A673 (cell line): ENCODE measurements around the gene APH1A. TPM values are rescaled to one million over a fixed set of nuclear protein-coding genes. Genes with fewer than 3 reads are reported as not detected.
A peak's percentile ranks its signal among the peaks of the same experiment; 100 is the strongest.
"Not testable (repeated sequence)": the region's sequence is repeated elsewhere in the genome, so short reads cannot be mapped to it uniquely, and the experiment has no call there.

ENCODE experiments used
- BruUV-seq: library from RNA; stranded (reverse); fragments of 400-500 nt; replicated peaks from 2 replicates; lab custom pipeline; 2021; lab: Mats Ljungman, UMichigan
- CTCF ChIA-PET: fragments of 300-600 bp; sonication (Branson Sonifier 250); formaldehyde crosslinking; loops from one replicate; lab custom pipeline; 2022; ENCODE audit warnings: antibody characterized with exemption; lab: Charles Lee
- POLR2A ChIA-PET: fragments of 300-600 bp; sonication (Branson Sonifier 250); formaldehyde crosslinking; loops from one replicate; lab custom pipeline; 2022; ENCODE audit warnings: antibody characterized with exemption; ENCODE audit not compliant: low non-redundant PET; lab: Charles Lee
- DNase-seq: peaks from one replicate; pipeline ENCODE4 v3.0.0-alpha.2; 2015; ENCODE audit warnings: low spot score
- H3K27ac ChIP-seq: fragments of 200-600 bp; sonication (generic); 2 replicates; pipeline ENCODE4 v1.5.1; 2016; ENCODE audit warnings: mixed run types, low read depth, mild to moderate bottlenecking, mixed read lengths, antibody characterized with exemption, low read length; ENCODE audit not compliant: poor library complexity, severe bottlenecking
- H3K27me3 ChIP-seq: fragments of 200-600 bp; sonication (generic); replicated peaks from 2 replicates; pipeline ENCODE4 v1.6.1; 2017; ENCODE audit warnings: mixed run types, low read depth, mild to moderate bottlenecking, mixed read lengths, antibody characterized with exemption, low read length; ENCODE audit not compliant: insufficient read depth, poor library complexity
- H3K36me3 ChIP-seq: fragments of 200-600 bp; sonication (generic); 2 replicates; pipeline ENCODE4 v1.6.1; 2016; ENCODE audit warnings: mixed run types, mild to moderate bottlenecking, mixed read lengths, antibody characterized with exemption, low read length; ENCODE audit not compliant: insufficient read depth, poor library complexity, severe bottlenecking
- H3K4me1 ChIP-seq: fragments of 200-600 bp; sonication (generic); 2 replicates; pipeline ENCODE4 v1.6.1; 2017; ENCODE audit warnings: mixed run types, mild to moderate bottlenecking, mixed read lengths, antibody characterized with exemption, low read length; ENCODE audit not compliant: insufficient read depth, poor library complexity, severe bottlenecking
- H3K4me3 ChIP-seq: fragments of 200-600 bp; sonication (generic); 2 replicates; pipeline ENCODE4 v1.5.1; 2016; ENCODE audit warnings: low read depth, mixed run types, mild to moderate bottlenecking, mixed read lengths, low read length; ENCODE audit not compliant: poor library complexity, severe bottlenecking
- H3K9me3 ChIP-seq: fragments of 200-600 bp; sonication (generic); 2 replicates; pipeline ENCODE4 v1.6.1; 2016; ENCODE audit warnings: mixed run types, low read depth, mild to moderate bottlenecking, mixed read lengths, antibody characterized with exemption, low read length; ENCODE audit not compliant: poor library complexity, severe bottlenecking
- EZH2 ChIP-seq: fragments of 200-600 bp; sonication (generic); IDR thresholded peaks from 2 replicates; pipeline ENCODE4 v1.6.1; 2017; ENCODE audit warnings: borderline replicate concordance, low read depth, mild to moderate bottlenecking, mixed read lengths, antibody characterized with exemption, low read length; ENCODE audit not compliant: poor library complexity, severe bottlenecking
- intact Hi-C: fragments of 100-400 bp; cut with micrococcal nuclease; formaldehyde crosslinking; loops from one replicate; pipeline ENCODE4 v1.10.0; 2022; ENCODE audit not compliant: unreplicated experiment
- total RNA-seq: library from RNA; stranded (reverse); gene quantifications from 2 replicates; pipeline ENCODE4 v1.2.3, GENCODE V29; 2021
- TF ChIP-seq, protein P1 (sequence below): fragments of 300-800, 200-600 bp; sonication (generic); conservative IDR thresholded peaks from 2 replicates; pipeline ENCODE4 v1.5.1; 2017; ENCODE audit warnings: low read depth, mild to moderate bottlenecking, antibody characterized with exemption, low read length, moderate library complexity, mixed read lengths

APH1A gene
- total RNA-seq, 1 experiment from 2014 or later, result 136 TPM

DNA sequence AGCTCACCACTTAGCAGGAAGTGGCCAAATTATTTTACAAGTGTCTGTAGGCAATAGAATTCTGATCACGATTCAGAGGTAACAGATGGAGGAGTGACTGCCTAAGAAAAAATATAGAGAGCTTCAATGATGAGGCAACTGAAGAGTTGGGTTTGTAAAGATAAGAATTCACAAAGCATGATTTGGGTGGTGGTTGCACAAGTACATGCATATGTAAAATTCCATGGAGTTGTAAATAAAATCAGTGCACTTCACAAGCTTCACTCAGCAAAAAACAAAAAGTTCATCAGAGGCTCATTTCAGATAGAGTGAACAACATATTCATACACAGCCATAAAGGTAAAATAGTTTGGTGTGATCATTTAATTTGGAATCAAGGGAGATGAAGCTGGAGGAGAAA, 43.8 kb downstream of the APH1A start:
- Histone ChIP-seq H3K27ac (no peak overlapping the region), H3K4me1 (peaks cover 5% of the 10 kb centered on the region), H3K4me3 (no peak overlapping the region), H3K36me3 (peaks cover 86% of the 10 kb centered on the region), H3K27me3 (no peaks in the 10 kb centered on the region), H3K9me3 (no peaks in the 10 kb centered on the region)
- TF ChIP-seq, protein P1, sequence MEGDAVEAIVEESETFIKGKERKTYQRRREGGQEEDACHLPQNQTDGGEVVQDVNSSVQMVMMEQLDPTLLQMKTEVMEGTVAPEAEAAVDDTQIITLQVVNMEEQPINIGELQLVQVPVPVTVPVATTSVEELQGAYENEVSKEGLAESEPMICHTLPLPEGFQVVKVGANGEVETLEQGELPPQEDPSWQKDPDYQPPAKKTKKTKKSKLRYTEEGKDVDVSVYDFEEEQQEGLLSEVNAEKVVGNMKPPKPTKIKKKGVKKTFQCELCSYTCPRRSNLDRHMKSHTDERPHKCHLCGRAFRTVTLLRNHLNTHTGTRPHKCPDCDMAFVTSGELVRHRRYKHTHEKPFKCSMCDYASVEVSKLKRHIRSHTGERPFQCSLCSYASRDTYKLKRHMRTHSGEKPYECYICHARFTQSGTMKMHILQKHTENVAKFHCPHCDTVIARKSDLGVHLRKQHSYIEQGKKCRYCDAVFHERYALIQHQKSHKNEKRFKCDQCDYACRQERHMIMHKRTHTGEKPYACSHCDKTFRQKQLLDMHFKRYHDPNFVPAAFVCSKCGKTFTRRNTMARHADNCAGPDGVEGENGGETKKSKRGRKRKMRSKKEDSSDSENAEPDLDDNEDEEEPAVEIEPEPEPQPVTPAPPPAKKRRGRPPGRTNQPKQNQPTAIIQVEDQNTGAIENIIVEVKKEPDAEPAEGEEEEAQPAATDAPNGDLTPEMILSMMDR, result no peak
- no peak for TF ChIP-seq EZH2
- BruUV-seq, result no TSS peak
- ChIA-PET CTCF (no interaction called here), POLR2A (no interaction called here)
- no peak for DNase-seq
- intact Hi-C loops, result no loop called here

DNA sequence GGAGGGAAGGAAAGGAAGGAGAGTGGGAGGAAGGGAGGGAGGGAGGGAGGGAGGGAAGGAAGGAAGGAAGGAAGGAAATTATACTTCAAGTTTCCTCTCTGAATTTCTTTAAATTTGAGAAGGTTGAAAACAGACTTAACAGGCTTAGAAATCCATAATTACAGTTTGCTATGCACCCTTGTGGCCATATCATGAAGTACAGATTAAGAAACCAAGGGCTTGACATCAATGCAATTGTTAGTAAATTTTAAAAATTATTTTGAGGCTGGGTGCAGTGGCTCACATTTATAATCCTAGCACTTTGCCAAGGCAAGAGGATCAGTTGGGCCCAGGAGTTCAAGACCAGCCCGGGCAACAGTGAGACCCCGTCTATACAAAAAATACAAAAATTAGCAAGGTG, 47.3 kb downstream of the APH1A start:
- CTCF ChIA-PET, result interaction anchor here (0.6 kb wide), 1 partner anchor 35 kb away, joined by 3 read pairs; no protein-coding TSS in a partner anchor
- no TSS peak for BruUV-seq
- H3K36me3 ChIP-seq, result peaks cover 71% of the 10 kb centered on the region

DNA sequence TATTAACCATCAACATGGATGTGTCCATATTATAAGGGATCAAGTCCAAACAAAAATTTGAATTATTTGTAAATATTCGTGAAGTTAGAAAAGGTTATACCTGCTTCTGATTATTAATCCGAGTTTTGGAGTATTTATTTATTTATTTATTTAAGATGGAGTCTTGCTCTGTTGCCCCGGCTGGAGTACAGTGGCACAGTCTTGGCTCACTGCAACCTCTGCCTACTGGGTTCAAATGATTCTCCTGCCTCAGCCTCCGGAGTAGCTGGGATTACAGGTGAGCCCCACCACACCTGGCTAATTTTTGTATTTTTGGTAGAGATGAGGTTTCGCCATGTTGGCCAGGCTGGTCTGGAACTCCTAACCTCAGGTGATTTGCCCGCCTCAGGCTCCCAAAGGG, 53.0 kb downstream of the APH1A start:
- Histone ChIP-seq H3K36me3 (peaks cover 27% of the 10 kb centered on the region), H3K4me1 (peaks cover 13% of the 10 kb centered on the region)
- H3K4me3 ChIP-seq, DNase-seq, H3K27ac ChIP-seq, H3K27me3 ChIP-seq, H3K9me3 ChIP-seq, BruUV-seq, intact Hi-C loops, POLR2A ChIA-PET: not testable (repeated sequence)
- CTCF ChIA-PET, result interaction anchor here (0.6 kb wide), 1 partner anchor 10 kb away, joined by 8 read pairs; no protein-coding TSS in a partner anchor

More for the DNA sequence above, 47.3 kb downstream of the APH1A start:
- Histone ChIP-seq H3K9me3 (no peaks in the 10 kb centered on the region), H3K27me3 (no peaks in the 10 kb centered on the region), H3K4me1 (peaks cover 5% of the 10 kb centered on the region), H3K27ac (no peak overlapping the region), H3K4me3 (no peak overlapping the region)
- TF ChIP-seq, protein P1, result peak; percentile 60
- TF ChIP-seq EZH2, result no peak
- POLR2A ChIA-PET, result no interaction called here
- peak; percentile 67 for DNase-seq
- intact Hi-C loops, result loop anchor here (2.0 kb wide), 1 partner anchor 13 kb away; no protein-coding TSS in a partner anchor

Other genes starting within 250 kb of the APH1A start
- gene VPS45, start 201.2 kb downstream of the APH1A start, total RNA-seq, result 50.3 and 51.3 TPM in 2 replicates
- 67.2 and 73.1 TPM in 2 replicates for gene PLEKHO1, start 119.1 kb downstream of the APH1A start, total RNA-seq
- gene ANP32E, start 32.9 kb downstream of the APH1A start, total RNA-seq, result 141 and 153 TPM in 2 replicates
- 2.0 and 2.2 TPM in 2 replicates for gene CA14, start 11.2 kb downstream of the APH1A start, total RNA-seq
- gene C1orf54, start 3.8 kb upstream of the APH1A start, total RNA-seq, result 9.2 and 11.3 TPM in 2 replicates
- 3.5 and 4.9 TPM in 2 replicates for gene CIART, start 13.5 kb upstream of the APH1A start, total RNA-seq
- 88.5 and 96.3 TPM in 2 replicates for gene MRPS21, start 24.8 kb upstream of the APH1A start, total RNA-seq
- 76.8 and 86.0 TPM in 2 replicates for gene PRPF3, start 52.5 kb upstream of the APH1A start, total RNA-seq
- 44.5 and 46.6 TPM in 2 replicates for gene RPRD2, start 95.1 kb upstream of the APH1A start, total RNA-seq
- 32.0 and 36.6 TPM in 2 replicates for gene TARS2, start 218.4 kb upstream of the APH1A start, total RNA-seq
- 55.9 and 61.2 TPM in 2 replicates for gene ECM1, start 239.1 kb upstream of the APH1A start, total RNA-seq
- gene FALEC, start 246.7 kb upstream of the APH1A start, total RNA-seq, result 1.6 TPM in 1 of 2 replicates, not detected in the other